GM12878 (cell line): ENCODE data around the gene GUK1. TPM values are rescaled to one million over a fixed set of nuclear protein-coding genes. Genes with fewer than 3 reads are reported as not detected.
A peak's percentile ranks its signal among the peaks of the same experiment; 100 is the strongest.

ENCODE experiments used
- BHLHE40 ChIP-seq, 2 experiments: fragments of 450-650 bp in 1 of 2; IDR thresholded peaks; 2 replicates each; pipeline ENCODE4 v1.6.1; 2011 to 2017; ENCODE audit warnings: low read depth in 2 of 2, borderline replicate concordance in 1 of 2, improper control_type of control experiment in 1 of 2, low read length in 1 of 2, mild to moderate bottlenecking in 1 of 2
- CBX5 ChIP-seq: sonication (generic); IDR thresholded peaks from 2 replicates; pipeline ENCODE4 v1.6.1; 2016; ENCODE audit warnings: low read depth, moderate library complexity, mild to moderate bottlenecking, inconsistent platforms
- CHD1 ChIP-seq: IDR thresholded peaks from 2 replicates; pipeline ENCODE4 v1.6.1; 2012; ENCODE audit warnings: low read depth, low read length, improper control_type of control experiment
- CHD2 ChIP-seq: IDR thresholded peaks from 2 replicates; pipeline ENCODE4 v1.6.1; 2011; ENCODE audit warnings: low read depth, low read length, improper control_type of control experiment, borderline replicate concordance
- CREM ChIP-seq: IDR thresholded peaks from 2 replicates; pipeline ENCODE4 v1.6.1; 2014; ENCODE audit warnings: antibody characterized with exemption, low read depth
- CUX1 ChIP-seq: IDR thresholded peaks from 2 replicates; pipeline ENCODE4 v1.6.1; 2012; ENCODE audit warnings: improper control_type of control experiment, low read depth, low read length; ENCODE audit not compliant: insufficient replicate concordance
- GABPA ChIP-seq: IDR thresholded peaks from 2 replicates; pipeline ENCODE4 v1.6.1; 2014; ENCODE audit warnings: antibody characterized with exemption, low read depth, mild to moderate bottlenecking, inconsistent platforms
- IRF4 ChIP-seq: IDR thresholded peaks from 2 replicates; pipeline ENCODE4 v1.6.1; 2011; ENCODE audit warnings: low read depth, low read length
- IRF5 ChIP-seq: fragments of 450-650 bp; IDR thresholded peaks from 2 replicates; pipeline ENCODE4 v1.6.1; 2017; ENCODE audit warnings: borderline replicate concordance
- MXI1 ChIP-seq: fragments of 150-350 bp; IDR thresholded peaks from 2 replicates; pipeline ENCODE4 v1.6.1; 2011; ENCODE audit warnings: low read depth, mild to moderate bottlenecking, inconsistent platforms, low read length, improper control_type of control experiment
- MYB ChIP-seq: fragments of 150-350 bp; IDR thresholded peaks from 2 replicates; pipeline ENCODE4 v1.6.1; 2014; ENCODE audit warnings: mild to moderate bottlenecking, low read depth, low read length, borderline replicate concordance
- NFIC ChIP-seq: IDR thresholded peaks from 2 replicates; pipeline ENCODE4 v1.6.1; 2012; ENCODE audit warnings: low read depth, mild to moderate bottlenecking, inconsistent platforms, low read length, moderate library complexity
- PAX8 ChIP-seq: fragments of 450-650 bp; IDR thresholded peaks from 2 replicates; pipeline ENCODE4 v1.6.1; 2017; ENCODE audit warnings: mild to moderate bottlenecking, moderate library complexity
- RAD51 ChIP-seq: fragments of 450-650 bp; IDR thresholded peaks from 2 replicates; pipeline ENCODE4 v1.6.1; 2016; ENCODE audit warnings: moderate library complexity, mild to moderate bottlenecking, inconsistent platforms
- USF1 ChIP-seq: IDR thresholded peaks from 2 replicates; pipeline ENCODE4 v1.6.1; 2011; ENCODE audit warnings: borderline replicate concordance, low read depth, mild to moderate bottlenecking, moderate library complexity, mixed read lengths, low read length; ENCODE audit not compliant: insufficient read depth; ENCODE audit errors: extremely low read length
- ZBTB40 ChIP-seq: fragments of 450-650 bp; IDR thresholded peaks from 2 replicates; pipeline ENCODE4 v1.6.1; 2016; ENCODE audit warnings: mild to moderate bottlenecking, moderate library complexity, borderline replicate concordance
- ZNF207 ChIP-seq: fragments of 450-650 bp; IDR thresholded peaks from 2 replicates; pipeline ENCODE4 v1.6.1; 2014; ENCODE audit warnings: antibody characterized with exemption, mild to moderate bottlenecking, borderline replicate concordance
- ZNF274 ChIP-seq: IDR thresholded peaks from one replicate; pipeline ENCODE4 v1.8.0; 2011; ENCODE audit not compliant: insufficient read length, insufficient read depth
- polyA plus RNA-seq, 11 experiments: library from polyadenylated mRNA; depleted of rRNA in 4 of 11; unstranded in 6 of 11; stranded (reverse) in 5 of 11; fragments of >200 nt; fragmentation: Nextera tagmentation in 4 of 11; fragmentation: Illumina TruSeq in 1 of 11; extraction: Ambion mirVana in 4 of 11; extraction: Trizol in 1 of 11; gene quantifications; 1 replicate in 1 of 11; 2 replicates in 10 of 11; pipeline versions ENCODE4 v1.2.1 to v1.2.3, GENCODE V29; 2011 to 2016; ENCODE audit warnings: inconsistent platforms in 2 of 11, missing spikeins in 2 of 11, low read depth in 1 of 11
- total RNA-seq, 4 experiments: library from RNA; depleted of rRNA in 3 of 4; stranded (reverse); fragments of >200 nt in 3 of 4; fragmentation: Illumina TruSeq in 1 of 4; extraction: Trizol in 1 of 4; gene quantifications; 2 replicates each; pipeline versions ENCODE4 v1.2.1 to v1.2.3, GENCODE V29; 2013 to 2021

The GUK1 gene
- total and polyA plus RNA-seq, 10 of the 15 experiments (the other 5 are each of a cell fraction or from before 2014, with no cell fraction given): 6.3 to 357 (median 203) TPM

- TF ChIP-seq ZBTB40 (no peak), GABPA (no peak), ZNF274 (no peak), MYB (no peak), NFIC (no peak), CBX5 (no peak), USF1 (peak; percentile 2), CHD1 (peak; percentile 45; the same call in 1 of the 2 replicates), CREM (peak; percentile 96), PAX8 (no peak), IRF4 (no peak), BHLHE40 (IDR thresholded peaks at IDR 0.05; ENCODE audit: borderline replicate concordance in 1 of 2, low read depth in 2 of 2, low read length in 1 of 2) (peak; percentile 96 to 98), IRF5 (no peak), CHD2 (peak; percentile 69; the same call in 1 of the 2 replicates), MXI1 (no peak; the same call in 1 of the 2 replicates), CUX1 (no peak), ZNF207 (peak; percentile 100), RAD51 (no peak)
Measured at GRCh38 chr1:228165372-228166169, 25.5 kb downstream of the GUK1 start, which contains the start of gene IBA57 (continued).
